HT-29 (cell line): ENCODE data around the gene CDS1. TPM values are rescaled to one million over a fixed set of nuclear protein-coding genes. Genes with fewer than 3 reads are reported as not detected.
"Not testable (repeated sequence)": the region's sequence is repeated elsewhere in the genome, so short reads cannot be mapped to it uniquely, and the experiment has no call there.

Source experiments
- DNase-seq: peaks from one replicate; pipeline ENCODE4 v3.0.0-alpha.2; 2015; ENCODE audit warnings: low spot score
- total RNA-seq: library from RNA; depleted of rRNA; stranded (reverse); fragments of >200 nt; shearing (Covaris generic); gene quantifications from 2 replicates; pipeline ENCODE4 v1.2.3, GENCODE V29; 2014

The CDS1 gene
- total RNA-seq, 1 experiment from 2014 or later, result 11.6 TPM

- DNase-seq, result peak; percentile 17
These were observed 90.7 kb downstream of the CDS1 start for GRCh38 chr4:84673475-84674240.

- no peak for DNase-seq
These were observed 94.2 kb downstream of the CDS1 start for GRCh38 chr4:84677093-84677492.

DNA sequence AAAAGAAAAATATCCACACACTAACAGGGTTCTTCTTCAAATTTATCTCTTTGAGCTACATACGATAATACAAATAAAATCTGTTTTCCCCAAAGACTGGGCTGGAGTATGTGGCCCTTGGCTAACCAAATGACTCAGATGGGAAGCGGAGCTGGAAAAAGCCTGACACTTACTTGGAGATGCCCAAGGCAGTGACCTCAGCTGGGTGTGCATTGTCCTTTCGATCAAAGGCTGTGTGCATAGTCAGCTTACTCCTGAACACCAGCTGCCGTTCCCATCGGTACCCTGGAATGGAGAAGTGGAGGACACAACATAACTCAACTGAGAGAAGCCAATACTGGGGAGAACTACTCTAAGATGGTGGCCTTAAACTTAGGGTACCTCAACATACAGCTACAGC is 95.1 kb downstream of the CDS1 start:
- DNase-seq, result no peak

DNA sequence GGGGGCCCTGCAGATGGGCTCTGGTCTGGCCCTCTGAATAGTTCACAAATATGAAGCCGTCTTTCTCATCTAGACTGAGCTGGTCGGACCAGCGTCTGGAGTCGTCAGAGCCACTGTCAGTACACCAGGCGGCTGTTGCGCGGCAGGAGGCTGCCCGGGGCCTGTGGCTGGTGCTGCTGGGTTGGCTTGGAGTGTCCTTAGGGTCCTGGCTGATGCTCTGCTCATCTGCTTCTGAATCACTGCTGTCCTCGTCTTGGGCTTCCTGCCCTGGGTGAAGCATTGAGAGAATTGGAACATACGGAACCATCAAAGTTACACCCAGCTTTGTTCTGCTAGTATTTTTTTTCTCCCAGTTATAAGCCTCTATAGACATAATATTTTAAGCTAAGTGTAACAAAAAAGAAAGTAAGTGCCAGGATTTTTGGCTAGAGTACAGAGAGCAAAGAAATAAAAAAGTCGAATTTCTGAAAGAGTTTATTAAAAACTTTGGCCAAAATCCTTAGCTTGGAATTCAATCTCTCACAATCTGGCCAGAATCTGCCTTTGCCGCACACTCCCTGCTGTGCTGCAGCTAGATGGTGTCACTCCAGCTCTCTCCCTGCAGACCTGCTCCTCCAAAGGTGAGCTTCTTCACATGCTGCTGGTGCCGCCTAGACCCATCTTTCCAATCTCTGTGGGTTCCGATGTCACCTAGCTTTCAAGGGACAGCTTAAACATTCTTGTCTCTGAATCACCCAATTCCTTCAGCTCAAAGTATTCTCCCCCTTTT is 96.2 kb downstream of the CDS1 start:
- no peak for DNase-seq

GRCh38 chr4:84680956-84681355 is 98.0 kb downstream of the CDS1 start:
- DNase-seq, result no peak

- peak; percentile 60 for DNase-seq
These were observed 98.8 kb downstream of the CDS1 start for GRCh38 chr4:84681486-84682274.

- DNase-seq, result not testable (repeated sequence)
These were observed 99.7 kb downstream of the CDS1 start for GRCh38 chr4:84682661-84683060.

GRCh38 chr4:84683064-84683850 is 100.3 kb downstream of the CDS1 start:
- no peak for DNase-seq

GRCh38 chr4:84684361-84684760 is 101.4 kb downstream of the CDS1 start:
- no peak for DNase-seq

- DNase-seq, result no peak
These were observed 102.2 kb downstream of the CDS1 start for GRCh38 chr4:84685105-84685504.

DNA sequence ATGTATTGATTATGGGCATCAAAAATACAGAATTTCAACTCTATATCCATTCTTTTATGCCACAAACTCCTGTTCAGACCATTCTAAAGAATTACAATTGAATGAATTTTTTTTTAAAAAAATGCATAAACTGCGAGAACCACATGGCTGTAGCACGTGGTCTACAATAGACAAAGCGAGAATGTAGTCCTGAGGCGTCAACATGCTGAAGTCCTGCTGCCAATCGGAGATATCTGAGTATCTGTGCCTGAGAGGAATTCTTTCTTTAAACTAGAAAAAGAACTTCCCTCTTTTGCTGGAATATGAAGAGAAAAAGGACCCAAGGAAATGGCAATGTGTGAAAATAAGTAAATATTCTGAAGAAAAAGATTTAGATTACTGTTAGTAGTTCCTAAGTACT is 105.7 kb downstream of the CDS1 start:
- no peak for DNase-seq

GRCh38 chr4:84689197-84689596 is 106.3 kb downstream of the CDS1 start:
- no peak for DNase-seq

DNA sequence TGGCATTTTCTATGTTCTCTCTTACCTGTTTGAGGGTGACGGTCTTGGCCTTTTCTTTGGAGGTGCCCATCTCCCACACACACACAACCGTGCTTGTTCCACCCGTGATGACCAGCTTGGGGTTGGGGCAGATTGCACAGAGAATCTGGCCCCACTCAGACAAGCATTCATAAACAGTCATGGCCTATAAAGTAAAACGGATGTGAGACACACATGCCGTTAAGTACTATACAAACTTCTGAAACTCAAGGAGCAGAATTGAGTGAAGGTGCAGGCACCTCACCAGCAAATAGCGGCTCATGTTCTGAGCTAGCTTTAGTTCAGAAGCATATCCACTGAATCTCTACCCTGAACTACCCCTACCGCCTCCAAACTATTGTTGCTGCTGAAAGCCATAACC is 107.6 kb downstream of the CDS1 start:
- no peak for DNase-seq

DNA sequence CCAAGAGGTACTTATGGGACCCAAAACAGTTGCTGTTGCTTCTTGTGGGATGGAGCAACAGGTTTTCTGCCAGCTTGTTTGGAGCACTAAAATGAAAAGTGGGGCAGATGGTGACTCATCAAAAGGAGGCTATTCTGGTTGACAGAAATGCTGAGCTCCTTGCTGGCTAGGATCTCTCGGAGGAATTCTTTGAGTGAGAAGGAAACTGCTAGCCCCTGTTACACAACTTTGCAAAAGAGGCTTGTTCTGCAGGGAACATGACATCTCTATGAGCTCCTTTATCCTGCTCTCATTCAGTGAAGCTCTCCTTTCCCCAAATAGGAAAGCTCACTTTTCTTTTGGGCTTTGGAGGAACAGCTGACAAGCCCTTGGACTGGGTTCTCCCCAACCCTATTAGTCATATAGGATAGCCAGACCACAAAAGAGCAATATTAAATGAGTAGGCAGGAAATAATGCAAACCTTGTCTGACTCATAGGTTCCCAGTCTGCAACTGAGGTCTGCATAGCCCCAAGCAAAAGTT is 108.3 kb downstream of the CDS1 start:
- peak; percentile 49 for DNase-seq

DNA sequence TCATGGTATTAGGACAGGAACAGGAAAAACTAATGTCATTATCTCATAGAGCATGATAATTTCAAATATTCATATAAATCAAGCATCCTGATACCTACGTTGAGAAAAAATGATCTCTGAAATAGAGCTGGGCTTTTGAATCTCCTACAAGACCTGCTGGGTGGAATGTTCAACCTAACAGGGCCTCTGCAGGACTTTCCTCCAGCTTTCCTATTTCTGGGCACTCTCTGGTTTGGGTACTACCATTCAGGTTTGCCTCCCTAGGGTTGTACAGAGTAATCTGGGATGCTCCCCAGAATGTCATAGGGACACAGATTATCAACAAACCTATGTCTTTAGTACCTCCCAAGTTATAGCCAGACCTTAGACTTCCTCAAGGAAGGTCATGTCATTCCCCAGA is 108.9 kb downstream of the CDS1 start:
- DNase-seq, result no peak

DNA sequence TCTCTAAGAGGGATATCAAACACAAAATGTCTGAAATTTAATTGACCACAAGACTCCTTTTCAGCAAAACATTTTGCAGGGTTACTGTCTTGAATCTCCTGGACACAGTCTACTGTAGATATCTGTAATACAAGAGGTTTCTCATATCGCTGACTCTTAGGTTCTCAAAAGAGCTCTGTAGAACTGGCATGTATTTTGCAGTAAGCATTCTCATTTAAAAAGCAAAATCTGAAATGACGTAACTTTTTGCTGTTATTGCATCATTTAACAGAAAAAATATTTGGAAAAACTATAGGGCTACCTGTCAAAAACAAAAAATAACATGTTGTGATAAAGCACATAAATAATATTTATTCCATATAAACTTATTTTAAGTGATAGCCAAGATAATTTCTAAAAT is 114.2 kb downstream of the CDS1 start:
- no peak for DNase-seq

DNA sequence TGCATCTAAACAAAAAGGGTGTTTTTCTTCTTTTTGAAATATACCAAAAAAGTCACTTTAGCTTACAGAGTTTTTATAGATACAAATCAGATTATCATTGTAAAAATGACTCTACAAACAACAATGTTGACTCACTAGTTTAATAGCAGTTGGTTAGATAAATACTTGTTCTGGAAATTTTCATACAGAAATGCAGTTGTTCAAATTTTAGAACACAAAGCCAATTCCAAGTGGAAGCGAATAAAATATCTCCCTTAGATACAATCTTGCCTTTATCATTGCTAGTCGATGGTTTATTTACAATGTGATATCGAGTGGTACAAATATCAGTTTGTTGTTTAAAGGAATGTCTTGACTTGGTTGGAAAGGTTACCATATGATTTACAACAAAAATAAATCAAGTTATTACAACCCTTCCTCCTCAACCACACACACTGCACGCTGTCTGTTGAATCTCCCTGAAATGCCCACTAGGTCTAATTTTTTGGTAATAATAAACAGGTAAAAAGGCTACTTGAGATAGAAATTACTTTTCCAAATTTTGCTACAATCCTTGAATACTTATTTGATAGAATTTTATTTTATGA is 114.8 kb downstream of the CDS1 start:
- DNase-seq, result no peak

GRCh38 chr4:84699001-84699671 is 116.2 kb downstream of the CDS1 start:
- peak; percentile 9 for DNase-seq
